Neural crest cell (in vitro differentiated cells): ENCODE measurements around the gene CFTR. TPM values are rescaled to one million over a fixed set of nuclear protein-coding genes. Genes with fewer than 3 reads are reported as not detected.

Experiments used
- DNase-seq: peaks from one replicate; pipeline ENCODE4 v3.0.0; 2021; ENCODE audit warnings: low read depth, mixed read lengths, low spot score
- H3K27ac Mint-ChIP-seq: one replicate; pipeline ENCODE4 v1.8.0; 2021; ENCODE audit warnings: mild to moderate bottlenecking, mixed read lengths; ENCODE audit not compliant: unreplicated experiment
- H3K27me3 Mint-ChIP-seq: 2 replicates; pipeline ENCODE4 v1.8.0; 2021; ENCODE audit warnings: low read depth, mild to moderate bottlenecking, mixed read lengths
- H3K36me3 Mint-ChIP-seq: 2 replicates; pipeline ENCODE4 v1.8.0; 2021; ENCODE audit warnings: low read depth, mild to moderate bottlenecking, mixed read lengths
- H3K4me1 Mint-ChIP-seq: 2 replicates; pipeline ENCODE4 v1.8.0; 2021; ENCODE audit warnings: mixed read lengths
- H3K4me3 Mint-ChIP-seq: one replicate; pipeline ENCODE4 v1.8.0; 2021; ENCODE audit warnings: mild to moderate bottlenecking, mixed read lengths
- H3K9me3 Mint-ChIP-seq: 2 replicates; pipeline ENCODE4 v1.8.0; 2021; ENCODE audit warnings: mixed read lengths
- CTCF ChIP-seq: fragments of 200-600 bp; sonication (generic); conservative IDR thresholded peaks from 2 replicates; pipeline ENCODE4 v1.5.0; 2021; ENCODE audit warnings: antibody characterized with exemption, mild to moderate bottlenecking
- total RNA-seq: library from RNA; stranded (reverse); gene quantifications from 2 replicates; pipeline ENCODE4 v1.2.1, GENCODE V29; 2021

CFTR gene
- total RNA-seq, 1 donor from 2014 or later = not detected

GRCh38 chr7:117639966-117640365, 160.1 kb downstream of the CFTR start:
- no peak for TF ChIP-seq CTCF
- Mint-ChIP-seq H3K4me1 (no peaks in the 10 kb centered on the region), H3K27ac (no peak overlapping the region), H3K27me3 (no peaks in the 10 kb centered on the region), H3K36me3 (no peaks in the 10 kb centered on the region), H3K4me3 (no peak overlapping the region), H3K9me3 (no peaks in the 10 kb centered on the region)
- DNase-seq = no peak

GRCh38 chr7:117640465-117640864, 160.6 kb downstream of the CFTR start:
- Mint-ChIP-seq H3K27me3 (no peaks in the 10 kb centered on the region), H3K4me3 (no peak overlapping the region), H3K27ac (no peak overlapping the region), H3K9me3 (no peaks in the 10 kb centered on the region), H3K4me1 (no peaks in the 10 kb centered on the region), H3K36me3 (no peaks in the 10 kb centered on the region)
- TF ChIP-seq CTCF = no peak
- no peak for DNase-seq

- no peaks in the 10 kb centered on the region for H3K27me3 Mint-ChIP-seq
- no peak overlapping the region for H3K27ac Mint-ChIP-seq
- H3K4me1 Mint-ChIP-seq = no peaks in the 10 kb centered on the region
- no peak for TF ChIP-seq CTCF
- no peaks in the 10 kb centered on the region for H3K36me3 Mint-ChIP-seq
- no peak overlapping the region for H3K4me3 Mint-ChIP-seq
- H3K9me3 Mint-ChIP-seq = no peaks in the 10 kb centered on the region
- DNase-seq = no peak
Observed at GRCh38 chr7:117645481-117646165, 165.8 kb downstream of the CFTR start.

GRCh38 chr7:117648203-117648866, 168.5 kb downstream of the CFTR start:
- H3K36me3 Mint-ChIP-seq = no peaks in the 10 kb centered on the region
- no peak overlapping the region for H3K4me3 Mint-ChIP-seq
- H3K9me3 Mint-ChIP-seq = no peaks in the 10 kb centered on the region
- no peak overlapping the region for H3K27ac Mint-ChIP-seq
- TF ChIP-seq CTCF = no peak
- H3K4me1 Mint-ChIP-seq = peaks cover 5% of the 10 kb centered on the region
- no peak for DNase-seq
- no peaks in the 10 kb centered on the region for H3K27me3 Mint-ChIP-seq

- Mint-ChIP-seq H3K36me3 (no peaks in the 10 kb centered on the region), H3K27me3 (no peaks in the 10 kb centered on the region), H3K9me3 (no peaks in the 10 kb centered on the region), H3K4me1 (peaks cover 9% of the 10 kb centered on the region), H3K27ac (no peak overlapping the region), H3K4me3 (no peak overlapping the region)
- no peak for TF ChIP-seq CTCF
- no peak for DNase-seq
Observed at GRCh38 chr7:117652943-117653680, 173.3 kb downstream of the CFTR start.
